Endothelial cell of umbilical vein (primary cell): ENCODE data around the gene ATP2C2. TPM values are rescaled to one million over a fixed set of nuclear protein-coding genes. Genes with fewer than 3 reads are reported as not detected.

ENCODE experiments used
- BruUV-seq: library from RNA; stranded (reverse); fragments of 400-500 nt; replicated peaks from 2 replicates; lab custom pipeline; 2021; lab: Mats Ljungman, UMichigan
- CTCF ChIA-PET: fragments of 300-600, 350-600 bp; sonication (Branson Sonifier 250); formaldehyde crosslinking; loops from one replicate; lab custom pipeline; 2021; ENCODE audit warnings: antibody characterized with exemption, inconsistent platforms; lab: Charles Lee
- POLR2A ChIA-PET: fragments of 300-600, 350-600 bp; sonication (Branson Sonifier 250); formaldehyde crosslinking; loops from one replicate; lab custom pipeline; 2021; ENCODE audit warnings: antibody characterized with exemption, inconsistent platforms; lab: Charles Lee
- DNase-seq: peaks from one replicate; pipeline ENCODE4 v3.0.0-alpha.2; 2011; ENCODE audit warnings: low read depth, low spot score
- FAIRE-seq: peaks from 2 replicates; lab custom pipeline; 2011; peaks lifted over from hg19 to GRCh38; lab: Jason Lieb, UNC
- H2AFZ ChIP-seq: 2 replicates; pipeline ENCODE4 v1.6.0; 2012; ENCODE audit warnings: low read depth, low read length, control low read depth, inconsistent platforms
- H3K27ac ChIP-seq: 2 replicates; pipeline ENCODE4 v1.5.1; 2011; ENCODE audit warnings: low read depth, mild to moderate bottlenecking, control low read depth, low read length, moderate library complexity; ENCODE audit not compliant: insufficient read depth
- H3K27me3 ChIP-seq, 2 experiments: 2 replicates each; pipeline versions ENCODE4 v1.6.0 to v1.6.1; 2011; ENCODE audit warnings: low read length in 2 of 2, mixed read lengths in 1 of 2; ENCODE audit not compliant: control insufficient read depth in 2 of 2, insufficient read depth in 2 of 2
- H3K36me3 ChIP-seq, 2 experiments: 2 replicates in 1 of 2; 3 replicates in 1 of 2; pipeline ENCODE4 v1.5.1; 2011; ENCODE audit warnings: low read length in 2 of 2, mild to moderate bottlenecking in 1 of 2, moderate library complexity in 1 of 2; ENCODE audit not compliant: control insufficient read depth in 2 of 2, insufficient read depth in 2 of 2; ENCODE audit errors: extremely low read depth in 1 of 2
- H3K4me1 ChIP-seq: 3 replicates; pipeline ENCODE4 v1.5.1; 2011; ENCODE audit warnings: mild to moderate bottlenecking, low read length; ENCODE audit not compliant: control insufficient read depth, insufficient read depth; ENCODE audit errors: extremely low read depth
- H3K4me2 ChIP-seq: 2 replicates; pipeline ENCODE4 v1.6.1; 2011; ENCODE audit warnings: low read length, control low read depth, mixed read lengths; ENCODE audit not compliant: insufficient read depth
- H3K4me3 ChIP-seq, 3 experiments: fragments of 200-600 bp in 1 of 3; sonication (generic), shearing (Covaris generic) in 1 of 3; replicated peaks in 1 of 3; 2 replicates each; pipeline ENCODE4 v1.5.1; 2011 to 2016; ENCODE audit warnings: control low read depth in 3 of 3, low read length in 3 of 3, mild to moderate bottlenecking in 2 of 3, inconsistent platforms in 1 of 3, low read depth in 1 of 3, moderate library complexity in 1 of 3; ENCODE audit not compliant: insufficient read depth in 1 of 3
- H3K79me2 ChIP-seq: 2 replicates; pipeline ENCODE4 v1.6.0; 2012; ENCODE audit warnings: low read length, inconsistent platforms; ENCODE audit not compliant: control insufficient read depth, insufficient read depth
- H3K9ac ChIP-seq: replicated peaks from 2 replicates; pipeline ENCODE3; 2011; ENCODE audit warnings: low read length, control low read depth; ENCODE audit not compliant: insufficient read depth; ENCODE audit errors: extremely low read depth
- H3K9me1 ChIP-seq: replicated peaks from 3 replicates; pipeline ENCODE4 v1.6.0; 2011; ENCODE audit warnings: mild to moderate bottlenecking, low read length; ENCODE audit not compliant: control insufficient read depth, insufficient read depth; ENCODE audit errors: extremely low read depth
- H3K9me3 ChIP-seq: replicated peaks from 2 replicates; pipeline ENCODE4 v1.5.1; 2012; ENCODE audit warnings: low read length, inconsistent platforms; ENCODE audit not compliant: control insufficient read depth, insufficient read depth
- H4K20me1 ChIP-seq: replicated peaks from 2 replicates; pipeline ENCODE3; 2011; ENCODE audit warnings: mild to moderate bottlenecking, low read length; ENCODE audit not compliant: control insufficient read depth, insufficient read depth; ENCODE audit errors: extremely low read depth
- EZH2 ChIP-seq: IDR thresholded peaks from 2 replicates; pipeline ENCODE4 v1.6.1; 2012; ENCODE audit warnings: borderline replicate concordance, low read depth, mild to moderate bottlenecking, moderate library complexity, low read length, inconsistent platforms; ENCODE audit not compliant: severe bottlenecking
- FOS ChIP-seq: IDR thresholded peaks from 2 replicates; pipeline ENCODE4 v1.6.1; 2011; ENCODE audit warnings: mild to moderate bottlenecking, low read length, moderate library complexity, borderline replicate concordance; ENCODE audit not compliant: insufficient read depth
- GATA2 ChIP-seq: IDR thresholded peaks from 2 replicates; pipeline ENCODE4 v1.7.0; 2011; ENCODE audit warnings: low read depth, mild to moderate bottlenecking, moderate library complexity, mixed read lengths, low read length; ENCODE audit not compliant: insufficient read length, insufficient read depth
- JUN ChIP-seq: IDR thresholded peaks from 2 replicates; pipeline ENCODE4 v1.6.1; 2011; ENCODE audit warnings: borderline replicate concordance, low read depth; ENCODE audit not compliant: insufficient read length, insufficient read depth
- MAX ChIP-seq: IDR thresholded peaks from 2 replicates; pipeline ENCODE4 v1.6.1; 2011; ENCODE audit not compliant: insufficient read depth, insufficient read length
- MYC ChIP-seq: IDR thresholded peaks from one replicate; pipeline ENCODE4 v1.6.1; 2011; ENCODE audit warnings: mild to moderate bottlenecking, low read depth, low read length
- POLR2A ChIP-seq: IDR thresholded peaks from 2 replicates; pipeline ENCODE4 v1.6.1; 2012; ENCODE audit warnings: low read depth, mild to moderate bottlenecking, control low read depth, low read length
- POLR2AphosphoS5 ChIP-seq: IDR thresholded peaks from 2 replicates; pipeline ENCODE4 v1.6.1; 2012; ENCODE audit warnings: low read depth, mild to moderate bottlenecking, control low read depth, low read length, moderate library complexity; ENCODE audit not compliant: insufficient read depth
- dilution Hi-C: fragments of 300-500 bp; cut with MboI; formaldehyde crosslinking; loops from one replicate; pipeline ENCODE4 v1.15.0; 2019; ENCODE audit warnings: low sequenced_read_pairs; ENCODE audit not compliant: extremely low pct_ligation_motif_present
- intact Hi-C: fragments of 100-400 bp; cut with micrococcal nuclease; formaldehyde crosslinking; loops from one replicate; pipeline ENCODE4 v1.10.0; 2022
- polyA plus RNA-seq, 4 experiments: library from polyadenylated mRNA; depleted of rRNA in 3 of 4; stranded (reverse) in 3 of 4; unstranded in 1 of 4; fragments of >200 nt; gene quantifications; 2 replicates each; pipeline versions ENCODE4 v1.2.1 to v1.2.3, GENCODE V29; 2011 to 2012; ENCODE audit warnings: missing spikeins in 1 of 4
- total RNA-seq: library from RNA; stranded (reverse); gene quantifications from 2 replicates; pipeline ENCODE4 v1.2.3, GENCODE V29; 2021
- TF ChIP-seq, protein P1 (sequence below), 2 donors: IDR thresholded peaks; 1 replicate in 1 of 2; 2 replicates in 1 of 2; pipeline ENCODE4 v1.5.1; 2011; ENCODE audit warnings: low read length in 2 of 2, mild to moderate bottlenecking in 2 of 2, moderate library complexity in 2 of 2, control low read depth in 1 of 2, inconsistent platforms in 1 of 2, low read depth in 1 of 2; ENCODE audit not compliant: insufficient read depth in 1 of 2; ENCODE audit errors: extremely low read depth in 1 of 2

ATP2C2 gene
- total and polyA plus RNA-seq, 2 donors (not counting 3 experiments of a cell fraction or from before 2014, with no cell fraction given), result not detected

DNA sequence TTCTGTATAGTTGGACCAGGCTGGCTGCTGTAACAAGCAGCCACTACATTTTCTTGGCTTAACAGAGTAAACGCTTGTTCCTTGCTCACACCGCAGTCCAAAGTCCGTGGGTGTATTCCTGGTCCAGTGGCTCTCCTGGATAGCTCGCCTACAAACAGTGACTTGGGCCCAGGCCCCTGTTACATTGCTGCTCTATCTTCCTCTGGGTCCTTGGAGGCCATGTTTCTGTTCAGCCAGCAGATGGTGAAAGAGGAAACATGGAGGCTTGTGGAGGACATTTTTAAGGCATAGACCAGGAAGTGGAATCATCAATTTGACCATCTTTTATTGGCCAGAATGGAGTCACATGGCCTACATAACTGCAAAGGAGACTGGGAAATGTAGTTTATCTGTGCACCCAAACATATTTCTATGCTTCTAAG lies 55.1 kb downstream of the ATP2C2 start:
- intact Hi-C loops, result no loop called here
- no peaks in the 10 kb centered on the region for H4K20me1 ChIP-seq
- H3K4me3 ChIP-seq, result no peak overlapping the region
- BruUV-seq, result no TSS peak
- dilution Hi-C loops, result loop anchor here (25.0 kb wide), 1 partner anchor 186 kb away; the partner anchor contains the start of gene KCNG4
- no peaks in the 10 kb centered on the region for H3K9me3 ChIP-seq
- no peak overlapping the region for H3K9ac ChIP-seq
- H2AFZ ChIP-seq, result peak overlapping the region; percentile 52
- DNase-seq, result peak; percentile 14
- FAIRE-seq, result peak; percentile 42
- POLR2A ChIA-PET, result no interaction called here
- H3K79me2 ChIP-seq, result no peaks in the 10 kb centered on the region
- TF ChIP-seq JUN (no peak), FOS (no peak), GATA2 (no peak), POLR2A (no peak), EZH2 (no peak), MYC (no peak), POLR2AphosphoS5 (no peak), MAX (no peak)
- TF ChIP-seq, protein P1, sequence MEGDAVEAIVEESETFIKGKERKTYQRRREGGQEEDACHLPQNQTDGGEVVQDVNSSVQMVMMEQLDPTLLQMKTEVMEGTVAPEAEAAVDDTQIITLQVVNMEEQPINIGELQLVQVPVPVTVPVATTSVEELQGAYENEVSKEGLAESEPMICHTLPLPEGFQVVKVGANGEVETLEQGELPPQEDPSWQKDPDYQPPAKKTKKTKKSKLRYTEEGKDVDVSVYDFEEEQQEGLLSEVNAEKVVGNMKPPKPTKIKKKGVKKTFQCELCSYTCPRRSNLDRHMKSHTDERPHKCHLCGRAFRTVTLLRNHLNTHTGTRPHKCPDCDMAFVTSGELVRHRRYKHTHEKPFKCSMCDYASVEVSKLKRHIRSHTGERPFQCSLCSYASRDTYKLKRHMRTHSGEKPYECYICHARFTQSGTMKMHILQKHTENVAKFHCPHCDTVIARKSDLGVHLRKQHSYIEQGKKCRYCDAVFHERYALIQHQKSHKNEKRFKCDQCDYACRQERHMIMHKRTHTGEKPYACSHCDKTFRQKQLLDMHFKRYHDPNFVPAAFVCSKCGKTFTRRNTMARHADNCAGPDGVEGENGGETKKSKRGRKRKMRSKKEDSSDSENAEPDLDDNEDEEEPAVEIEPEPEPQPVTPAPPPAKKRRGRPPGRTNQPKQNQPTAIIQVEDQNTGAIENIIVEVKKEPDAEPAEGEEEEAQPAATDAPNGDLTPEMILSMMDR (IDR thresholded peaks at IDR 0.05; ENCODE audit: extremely low read depth in 1 of 2, insufficient read depth in 1 of 2, low read depth in 1 of 2, low read length in 2 of 2), result no peak
- H3K27ac ChIP-seq, result no peak overlapping the region
- no peaks in the 10 kb centered on the region for H3K4me1 ChIP-seq
- no peak overlapping the region for H3K4me2 ChIP-seq
- CTCF ChIA-PET, result interaction anchor here (1.2 kb wide), 1 partner anchor 146 kb away, joined by 4 read pairs; no protein-coding TSS in a partner anchor
- H3K9me1 ChIP-seq, result no peaks in the 10 kb centered on the region
- no peaks in the 10 kb centered on the region for H3K27me3 ChIP-seq
- H3K36me3 ChIP-seq, result no peaks in the 10 kb centered on the region
